H9 (cell line): ENCODE data around the gene BIRC6. TPM values are rescaled to one million over a fixed set of nuclear protein-coding genes. Genes with fewer than 3 reads are reported as not detected.

Experiments
- DNase-seq: peaks from one replicate; pipeline ENCODE4 v3.0.0-alpha.2; 2017
- H2AFZ ChIP-seq: one replicate; pipeline ENCODE4 v1.6.1; 2013; ENCODE audit warnings: mild to moderate bottlenecking, low read length, control low read depth, moderate library complexity
- H2AK5ac ChIP-seq: 2 replicates; pipeline ENCODE4 v1.6.1; 2013; ENCODE audit warnings: low read length, control low read depth, mixed read lengths; ENCODE audit not compliant: insufficient read length
- H2BK120ac ChIP-seq: one replicate; pipeline ENCODE4 v1.6.1; 2013; ENCODE audit warnings: low read depth, mild to moderate bottlenecking, low read length, control low read depth, inconsistent platforms; ENCODE audit not compliant: poor library complexity, severe bottlenecking
- H2BK12ac ChIP-seq: 2 replicates; pipeline ENCODE4 v1.6.1; 2013; ENCODE audit warnings: low read length, control low read depth, mixed read lengths, low read depth; ENCODE audit not compliant: insufficient read length
- H2BK15ac ChIP-seq: 2 replicates; pipeline ENCODE4 v1.6.1; 2013; ENCODE audit warnings: low read depth, low read length, control low read depth
- H2BK20ac ChIP-seq: one replicate; pipeline ENCODE4 v1.6.1; 2013; ENCODE audit warnings: low read depth, mild to moderate bottlenecking, low read length, control low read depth, inconsistent platforms; ENCODE audit not compliant: poor library complexity, severe bottlenecking
- H2BK5ac ChIP-seq: 2 replicates; pipeline ENCODE4 v1.6.1; 2013; ENCODE audit warnings: low read length, control low read depth, mixed read lengths; ENCODE audit not compliant: insufficient read length
- H3K14ac ChIP-seq: 2 replicates; pipeline ENCODE4 v1.6.1; 2013; ENCODE audit warnings: low read length, control low read depth; ENCODE audit not compliant: insufficient read depth
- H3K18ac ChIP-seq: 2 replicates; pipeline ENCODE4 v1.6.1; 2013; ENCODE audit warnings: low read depth, mild to moderate bottlenecking, mixed read lengths, low read length, control low read depth; ENCODE audit not compliant: insufficient read length
- H3K23ac ChIP-seq: 2 replicates; pipeline ENCODE4 v1.6.1; 2013; ENCODE audit warnings: low read length, control low read depth, mixed read lengths, low read depth; ENCODE audit not compliant: insufficient read length
- H3K23me2 ChIP-seq: 2 replicates; pipeline ENCODE4 v1.6.1; 2013; ENCODE audit warnings: low read depth, mild to moderate bottlenecking, mixed read lengths, low read length, control low read depth; ENCODE audit not compliant: insufficient read length, poor library complexity, severe bottlenecking
- H3K27ac ChIP-seq: 2 replicates; pipeline ENCODE4 v1.5.1; 2013; ENCODE audit warnings: low read length, control low read depth, mixed read lengths, low read depth; ENCODE audit not compliant: insufficient read length
- H3K27me3 ChIP-seq: 2 replicates; pipeline ENCODE4 v1.6.1; 2013; ENCODE audit warnings: low read length, control low read depth, inconsistent platforms; ENCODE audit not compliant: insufficient read depth
- H3K4ac ChIP-seq: 2 replicates; pipeline ENCODE4 v1.6.1; 2013; ENCODE audit warnings: low read depth, mild to moderate bottlenecking, control low read depth, inconsistent platforms, low read length, moderate library complexity
- H3K4me1 ChIP-seq: 2 replicates; pipeline ENCODE4 v1.6.1; 2013; ENCODE audit warnings: low read length, control low read depth, inconsistent platforms; ENCODE audit not compliant: insufficient read depth
- H3K4me2 ChIP-seq: 2 replicates; pipeline ENCODE4 v1.6.1; 2013; ENCODE audit warnings: low read length, control low read depth, mixed read lengths; ENCODE audit not compliant: insufficient read length, insufficient read depth
- H3K56ac ChIP-seq: 2 replicates; pipeline ENCODE4 v1.6.1; 2013; ENCODE audit warnings: low read depth, mild to moderate bottlenecking, mixed read lengths, low read length, control low read depth; ENCODE audit not compliant: insufficient read length
- H3K79me1 ChIP-seq: 2 replicates; pipeline ENCODE4 v1.6.1; 2013; ENCODE audit warnings: low read depth, mild to moderate bottlenecking, moderate library complexity, low read length, control low read depth, inconsistent platforms; ENCODE audit not compliant: insufficient read depth, poor library complexity, severe bottlenecking
- H3K79me2 ChIP-seq: 2 replicates; pipeline ENCODE4 v1.6.1; 2013; ENCODE audit warnings: low read length, control low read depth, inconsistent platforms; ENCODE audit not compliant: insufficient read depth
- H3K9ac ChIP-seq: 2 replicates; pipeline ENCODE4 v1.6.1; 2013; ENCODE audit warnings: low read length, control low read depth, mixed read lengths; ENCODE audit not compliant: insufficient read length; ENCODE audit errors: extremely low read depth
- H3K9me3 ChIP-seq: one replicate; pipeline ENCODE4 v1.6.1; 2013; ENCODE audit warnings: low read depth, low read length, inconsistent platforms; ENCODE audit not compliant: control insufficient read depth
- H3T11ph ChIP-seq: one replicate; pipeline ENCODE4 v1.6.1; 2013; ENCODE audit warnings: mild to moderate bottlenecking, low read length, control low read depth, inconsistent platforms
- H4K20me1 ChIP-seq: one replicate; pipeline ENCODE4 v1.6.1; 2013; ENCODE audit not compliant: control insufficient read depth, insufficient read length, insufficient read depth
- H4K5ac ChIP-seq: 2 replicates; pipeline ENCODE4 v1.6.1; 2013; ENCODE audit warnings: low read depth, mild to moderate bottlenecking, mixed read lengths, low read length, control low read depth; ENCODE audit not compliant: insufficient read length
- H4K8ac ChIP-seq: replicated peaks from 2 replicates; pipeline ENCODE4 v1.6.1; 2013; ENCODE audit warnings: low read length, control low read depth, mixed read lengths, low read depth; ENCODE audit not compliant: insufficient read length
- H4K91ac ChIP-seq: 2 replicates; pipeline ENCODE4 v1.6.1; 2013; ENCODE audit warnings: low read depth, mild to moderate bottlenecking, moderate library complexity, mixed read lengths, low read length, control low read depth; ENCODE audit not compliant: insufficient read length
- H3K27ac Mint-ChIP-seq, 3 experiments: 2 replicates in 2 of 3; 3 replicates in 1 of 3; pipeline ENCODE4 v1.8.0; 2020 to 2021; ENCODE audit warnings: mixed read lengths in 3 of 3, mild to moderate bottlenecking in 1 of 3, moderate library complexity in 1 of 3
- H3K27me3 Mint-ChIP-seq: 2 replicates; pipeline ENCODE4 v1.8.0; 2021; ENCODE audit warnings: low read depth, mild to moderate bottlenecking, moderate library complexity, mixed read lengths
- H3K36me3 Mint-ChIP-seq, 3 experiments: 2 replicates in 2 of 3; 3 replicates in 1 of 3; pipeline ENCODE4 v1.8.0; 2020 to 2021; ENCODE audit warnings: low read depth in 3 of 3, mixed read lengths in 3 of 3; ENCODE audit not compliant: insufficient read depth in 1 of 3
- H3K4me1 Mint-ChIP-seq, 2 experiments: 2 replicates each; pipeline ENCODE4 v1.8.0; 2020; ENCODE audit warnings: mixed read lengths in 2 of 2
- H3K4me3 Mint-ChIP-seq, 2 experiments: 2 replicates in 1 of 2; 3 replicates in 1 of 2; pipeline ENCODE4 v1.8.0; 2020 to 2021; ENCODE audit warnings: mild to moderate bottlenecking in 2 of 2, mixed read lengths in 2 of 2, moderate library complexity in 1 of 2
- H3K9me3 Mint-ChIP-seq, 2 experiments: 2 replicates in 1 of 2; 3 replicates in 1 of 2; pipeline ENCODE4 v1.8.0; 2020; ENCODE audit warnings: mild to moderate bottlenecking in 2 of 2, mixed read lengths in 2 of 2, moderate library complexity in 1 of 2
- CTCF ChIP-seq: fragments of 200-600 bp; sonication (generic); conservative IDR thresholded peaks from 3 replicates; pipeline ENCODE4 v1.8.0; 2021; ENCODE audit warnings: antibody characterized with exemption, mild to moderate bottlenecking
- WGBS: extraction: QIAGEN DNeasy Blood & Tissue Kit; methylation state at CpG from one replicate; pipeline ENCODE4 v1.1.7; 2013; ENCODE audit warnings: missing lambda C conversion rate, low lambda C conversion rate, mixed read lengths; ENCODE audit not compliant: insufficient read length; ENCODE audit errors: extremely low coverage; 5-methylcytosine and 5-hydroxymethylcytosine counted together
- total RNA-seq: library from RNA; stranded (reverse); gene quantifications from 2 replicates; pipeline ENCODE4 v1.2.1, GENCODE V29; 2021

The BIRC6 gene
- total RNA-seq, 1 experiment from 2014 or later, result 78.8 TPM

GRCh38 chr2:32614084-32614483 lies 257.3 kb downstream of the BIRC6 start:
- H2BK5ac ChIP-seq, result no peak overlapping the region
- H2BK20ac ChIP-seq, result no peak overlapping the region
- H3K27ac ChIP-seq, result no peak overlapping the region
- H3K4me1 ChIP-seq, result no peaks in the 10 kb centered on the region
- no CpG with 5 or more reads among the region's 1 CpG for WGBS
- H2AFZ ChIP-seq, result no peak overlapping the region
- H3K18ac ChIP-seq, result no peak overlapping the region
- no peaks in the 10 kb centered on the region for H3K79me1 ChIP-seq
- no peaks in the 10 kb centered on the region for H3K9me3 ChIP-seq
- no peak overlapping the region for H4K91ac ChIP-seq
- Mint-ChIP-seq H3K27me3 (no peaks in the 10 kb centered on the region), H3K9me3 (no peaks in the 10 kb centered on the region), H3K4me3 (no peak overlapping the region), H3K4me1 (no peaks in the 10 kb centered on the region), H3K36me3 (peaks cover 10 to 47% (median 29%) of the 10 kb centered on the region in 3 experiments; a peak in 6 of 7 replicates), H3K27ac (peak overlapping the region in 1 of 3 experiments; percentile 71; a peak in 2 of 7 replicates)
- H4K8ac ChIP-seq, result no peak overlapping the region
- no peak overlapping the region for H3T11ph ChIP-seq
- H2BK15ac ChIP-seq, result no peak overlapping the region
- no peak overlapping the region for H2AK5ac ChIP-seq
- no peak overlapping the region for H3K14ac ChIP-seq
- H2BK120ac ChIP-seq, result no peak overlapping the region
- H4K20me1 ChIP-seq, result no peaks in the 10 kb centered on the region
- TF ChIP-seq CTCF, result no peak
- H3K23me2 ChIP-seq, result no peaks in the 10 kb centered on the region
- H3K27me3 ChIP-seq, result no peaks in the 10 kb centered on the region
- no peak overlapping the region for H3K4me2 ChIP-seq
- no peak overlapping the region for H2BK12ac ChIP-seq
- no peak overlapping the region for H4K5ac ChIP-seq
- no peak overlapping the region for H3K4ac ChIP-seq
- no peak overlapping the region for H3K23ac ChIP-seq
- no peaks in the 10 kb centered on the region for H3K79me2 ChIP-seq
- H3K9ac ChIP-seq, result no peak overlapping the region
- H3K56ac ChIP-seq, result no peak overlapping the region
- DNase-seq, result no peak
